SK-N-SH (cell line): ENCODE measurements around the gene ALKBH2.

Source experiments
- CHD2 ChIP-seq: fragments of 150-350 bp; IDR thresholded peaks from 2 replicates; pipeline ENCODE4 v1.6.1; 2018; ENCODE audit warnings: low read length; ENCODE audit not compliant: partially characterized antibody
- TF ChIP-seq, protein P1 (sequence below): fragments of 200-600 bp; sonication (generic); IDR thresholded peaks from 2 replicates; pipeline ENCODE4 v1.6.1; 2017; ENCODE audit warnings: antibody characterized with exemption, mild to moderate bottlenecking, moderate library complexity

DNA sequence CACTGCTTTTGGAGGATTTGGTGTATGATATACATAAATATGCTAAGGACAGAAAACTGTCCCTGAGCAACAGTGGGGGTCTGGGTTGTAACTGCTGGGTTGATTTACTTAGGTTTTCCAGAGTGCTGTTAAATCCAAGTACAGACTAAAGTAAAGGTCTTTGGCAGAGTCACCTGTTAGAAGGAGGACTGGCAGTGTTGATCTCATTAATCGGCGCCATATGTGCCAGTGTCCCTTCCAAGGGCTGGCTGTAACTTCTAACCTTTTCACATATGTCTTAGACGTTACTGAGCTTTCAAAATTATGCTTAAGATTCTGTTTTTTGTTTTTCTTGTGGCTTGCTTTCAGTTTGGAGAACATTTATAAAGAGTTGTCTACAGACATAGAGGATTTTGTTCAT, 9.2 kb upstream of the ALKBH2 start:
- TF ChIP-seq, protein P1, sequence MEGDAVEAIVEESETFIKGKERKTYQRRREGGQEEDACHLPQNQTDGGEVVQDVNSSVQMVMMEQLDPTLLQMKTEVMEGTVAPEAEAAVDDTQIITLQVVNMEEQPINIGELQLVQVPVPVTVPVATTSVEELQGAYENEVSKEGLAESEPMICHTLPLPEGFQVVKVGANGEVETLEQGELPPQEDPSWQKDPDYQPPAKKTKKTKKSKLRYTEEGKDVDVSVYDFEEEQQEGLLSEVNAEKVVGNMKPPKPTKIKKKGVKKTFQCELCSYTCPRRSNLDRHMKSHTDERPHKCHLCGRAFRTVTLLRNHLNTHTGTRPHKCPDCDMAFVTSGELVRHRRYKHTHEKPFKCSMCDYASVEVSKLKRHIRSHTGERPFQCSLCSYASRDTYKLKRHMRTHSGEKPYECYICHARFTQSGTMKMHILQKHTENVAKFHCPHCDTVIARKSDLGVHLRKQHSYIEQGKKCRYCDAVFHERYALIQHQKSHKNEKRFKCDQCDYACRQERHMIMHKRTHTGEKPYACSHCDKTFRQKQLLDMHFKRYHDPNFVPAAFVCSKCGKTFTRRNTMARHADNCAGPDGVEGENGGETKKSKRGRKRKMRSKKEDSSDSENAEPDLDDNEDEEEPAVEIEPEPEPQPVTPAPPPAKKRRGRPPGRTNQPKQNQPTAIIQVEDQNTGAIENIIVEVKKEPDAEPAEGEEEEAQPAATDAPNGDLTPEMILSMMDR = no peak
- no peak for TF ChIP-seq CHD2
